Measurements from ENCODE around the gene ZFYVE28. TPM values are rescaled to one million over a fixed set of nuclear protein-coding genes. Genes with fewer than 3 reads are reported as not detected.
A peak's percentile ranks its signal among the peaks of the same experiment; 100 is the strongest.
"Not testable (repeated sequence)": the region's sequence is repeated elsewhere in the genome, so short reads cannot be mapped to it uniquely, and the experiment has no call there.

ZFYVE28 gene
- total RNA-seq, 1 donor from 2014 or later, result 0.39 TPM

GRCh38 chr4:2384245-2384644 lies 34.2 kb downstream of the ZFYVE28 start:
- Mint-ChIP-seq H3K36me3 (peaks cover 2% of the 10 kb centered on the region), H3K4me3 (peak overlapping the region; percentile 77), H3K27ac (peak overlapping the region; percentile 93), H3K9me3 (peaks cover 13% of the 10 kb centered on the region), H3K4me1 (peaks cover 28% of the 10 kb centered on the region), H3K27me3 (ENCODE audit: insufficient read depth, low read depth) (peaks cover 10% of the 10 kb centered on the region)
- Histone ChIP-seq H4K20me1 (ENCODE audit: low read depth) (no peaks in the 10 kb centered on the region), H3K27me3 (no peaks in the 10 kb centered on the region), H3K9ac (no peak overlapping the region), H3K4me1 (peaks cover 13% of the 10 kb centered on the region), H3K27ac (no peak overlapping the region), H3K4me3 (no peak overlapping the region), H3K9me3 (ENCODE audit: low read depth) (no peaks in the 10 kb centered on the region), H2AFZ (replicated peaks) (no peak overlapping the region), H3F3A (ENCODE audit: low read depth) (peaks cover 12% of the 10 kb centered on the region), H3K4me2 (no peak overlapping the region), H3K79me2 (ENCODE audit: low read depth) (no peaks in the 10 kb centered on the region), H3K36me3 (no peaks in the 10 kb centered on the region)
- DNase-seq (ENCODE audit: low spot score), result peak; percentile 49
- TF ChIP-seq CTCF (IDR thresholded peaks at IDR 0.05) (peak; percentile 38), EZH2 (IDR thresholded peaks at IDR 0.05) (no peak)

- Histone ChIP-seq H3K4me1 (peaks cover 13% of the 10 kb centered on the region), H3K4me2 (no peak overlapping the region), H3K27me3 (no peaks in the 10 kb centered on the region), H3K9ac (no peak overlapping the region), H2AFZ (replicated peaks) (no peak overlapping the region), H3K79me2 (ENCODE audit: low read depth) (no peaks in the 10 kb centered on the region), H3K36me3 (no peaks in the 10 kb centered on the region), H3K4me3 (no peak overlapping the region), H3F3A (ENCODE audit: low read depth) (peaks cover 12% of the 10 kb centered on the region), H3K9me3 (ENCODE audit: low read depth) (no peaks in the 10 kb centered on the region), H4K20me1 (ENCODE audit: low read depth) (no peaks in the 10 kb centered on the region), H3K27ac (no peak overlapping the region)
- peak overlapping the region; percentile 93 for H3K27ac Mint-ChIP-seq
- peaks cover 10% of the 10 kb centered on the region for H3K27me3 Mint-ChIP-seq (ENCODE audit: insufficient read depth, low read depth)
- H3K9me3 Mint-ChIP-seq, result peaks cover 13% of the 10 kb centered on the region
- no peak for DNase-seq (ENCODE audit: low spot score)
- peaks cover 28% of the 10 kb centered on the region for H3K4me1 Mint-ChIP-seq
- H3K36me3 Mint-ChIP-seq, result peaks cover 2% of the 10 kb centered on the region
- TF ChIP-seq EZH2 (IDR thresholded peaks at IDR 0.05), result no peak
- no peak for TF ChIP-seq EZH2phosphoT487 (IDR thresholded peaks at IDR 0.05)
- no peak for TF ChIP-seq CTCF (IDR thresholded peaks at IDR 0.05)
- peak overlapping the region; percentile 63 for H3K4me3 Mint-ChIP-seq
Observed at GRCh38 chr4:2383760-2384159, 34.7 kb downstream of the ZFYVE28 start.

GRCh38 chr4:2383220-2383631 lies 35.2 kb downstream of the ZFYVE28 start:
- H3K4me3 ChIP-seq; H3K4me3 Mint-ChIP-seq; H3K27me3 ChIP-seq; H3K9me3 ChIP-seq (ENCODE audit: low read depth); H3K27ac Mint-ChIP-seq; H3K36me3 Mint-ChIP-seq; DNase-seq (ENCODE audit: low spot score); H3K36me3 ChIP-seq; H4K20me1 ChIP-seq (ENCODE audit: low read depth); H2AFZ ChIP-seq (replicated peaks); H3K4me2 ChIP-seq; H3K79me2 ChIP-seq (ENCODE audit: low read depth); H3K27ac ChIP-seq; H3K9ac ChIP-seq: not testable (repeated sequence)
- Mint-ChIP-seq H3K9me3 (peaks cover 13% of the 10 kb centered on the region), H3K4me1 (peaks cover 28% of the 10 kb centered on the region), H3K27me3 (ENCODE audit: insufficient read depth, low read depth) (peaks cover 12% of the 10 kb centered on the region)
- Histone ChIP-seq H3K4me1 (peaks cover 13% of the 10 kb centered on the region), H3F3A (ENCODE audit: low read depth) (peaks cover 12% of the 10 kb centered on the region)

- not testable (repeated sequence) for H3K79me2 ChIP-seq (ENCODE audit: low read depth); H2AFZ ChIP-seq (replicated peaks); H3K4me3 Mint-ChIP-seq; H3K27me3 ChIP-seq; H3K36me3 Mint-ChIP-seq; DNase-seq (ENCODE audit: low spot score); H3K9me3 ChIP-seq (ENCODE audit: low read depth); H3K9ac ChIP-seq; H3K4me2 ChIP-seq; H3K27ac ChIP-seq; H3K27ac Mint-ChIP-seq; H4K20me1 ChIP-seq (ENCODE audit: low read depth); H3K36me3 ChIP-seq; H3K4me3 ChIP-seq
- H3K4me1 Mint-ChIP-seq, result peaks cover 28% of the 10 kb centered on the region
- peaks cover 12% of the 10 kb centered on the region for H3K27me3 Mint-ChIP-seq (ENCODE audit: insufficient read depth, low read depth)
- peaks cover 13% of the 10 kb centered on the region for H3K4me1 ChIP-seq
- peaks cover 13% of the 10 kb centered on the region for H3K9me3 Mint-ChIP-seq
- H3F3A ChIP-seq (ENCODE audit: low read depth), result peaks cover 12% of the 10 kb centered on the region
Observed at GRCh38 chr4:2382769-2383202, 35.7 kb downstream of the ZFYVE28 start.

GRCh38 chr4:2380589-2380988 lies 37.9 kb downstream of the ZFYVE28 start:
- not testable (repeated sequence) for H3K9me3 ChIP-seq (ENCODE audit: low read depth); H3K27ac ChIP-seq; H2AFZ ChIP-seq (replicated peaks); H3K4me1 ChIP-seq; H3K9ac ChIP-seq; H3K4me3 Mint-ChIP-seq; H3F3A ChIP-seq (ENCODE audit: low read depth); H3K36me3 Mint-ChIP-seq; H3K4me3 ChIP-seq; H4K20me1 ChIP-seq (ENCODE audit: low read depth); H3K4me2 ChIP-seq; H3K36me3 ChIP-seq; H3K79me2 ChIP-seq (ENCODE audit: low read depth); DNase-seq (ENCODE audit: low spot score); H3K27me3 ChIP-seq; H3K27ac Mint-ChIP-seq
- Mint-ChIP-seq H3K27me3 (ENCODE audit: insufficient read depth, low read depth) (peaks cover 11% of the 10 kb centered on the region), H3K4me1 (peaks cover 22% of the 10 kb centered on the region), H3K9me3 (peaks cover 17% of the 10 kb centered on the region)
